Measurements from ENCODE around the gene HESX1. TPM values are rescaled to one million over a fixed set of nuclear protein-coding genes. Genes with fewer than 3 reads are reported as not detected.

Gene HESX1
- total and polyA plus RNA-seq, 2 donors from 2014 or later, result 0.79 to 2.1 TPM

- Histone ChIP-seq H3K9me3 (ENCODE audit: control insufficient read depth in 2 of 3, insufficient read depth in 1 of 3, low read length in 3 of 3) (no peaks in the 10 kb centered on the region), H3K9ac (ENCODE audit: low read length in 3 of 3) (no peak overlapping the region), H3K4me3 (ENCODE audit: low read length in 3 of 3) (no peak overlapping the region), H3K27me3 (ENCODE audit: control insufficient read depth, insufficient read depth, low read length) (no peaks in the 10 kb centered on the region), H3K36me3 (ENCODE audit: control insufficient read depth in 2 of 3, insufficient read depth in 3 of 3, low read length in 3 of 3) (no peaks in the 10 kb centered on the region), H3K27ac (ENCODE audit: low read depth in 2 of 2, low read length in 2 of 2) (peak overlapping the region; percentile 13 to 38), H3K4me1 (ENCODE audit: control insufficient read depth in 2 of 3, insufficient read depth in 2 of 3, low read depth in 1 of 3, low read length in 3 of 3) (peaks cover 32 to 52% (median 35%) of the 10 kb centered on the region in 3 donors)
- intact Hi-C loops (cut with DNase I), result no loop called here
- TF ChIP-seq CTCF (IDR thresholded peaks at IDR 0.05; ENCODE audit: borderline replicate concordance, extremely low read depth, insufficient read depth), result no peak
- no peak for FAIRE-seq
- peak in 1 of 5 donors; percentile 50 for DNase-seq
Measured at GRCh38 chr3:57158813-57159738, 40.7 kb downstream of the HESX1 start.

GRCh38 chr3:57158325-57158724 lies 41.5 kb downstream of the HESX1 start:
- H3K27ac ChIP-seq (ENCODE audit: low read depth in 2 of 2, low read length in 2 of 2), result no peak overlapping the region
- intact Hi-C loops (cut with DNase I), result no loop called here
- no peaks in the 10 kb centered on the region for H3K9me3 ChIP-seq (ENCODE audit: control insufficient read depth in 2 of 3, insufficient read depth in 1 of 3, low read length in 3 of 3)
- DNase-seq (peak in 2 of 5 donors; percentile 72 to 83), FAIRE-seq (no peak)
- H3K27me3 ChIP-seq (ENCODE audit: control insufficient read depth, insufficient read depth, low read length), result no peaks in the 10 kb centered on the region
- no peak overlapping the region for H3K4me3 ChIP-seq (ENCODE audit: low read length in 3 of 3)
- no peak overlapping the region for H3K9ac ChIP-seq (ENCODE audit: low read length in 3 of 3)
- H3K36me3 ChIP-seq (ENCODE audit: control insufficient read depth in 2 of 3, insufficient read depth in 3 of 3, low read length in 3 of 3), result no peaks in the 10 kb centered on the region
- peaks cover 30 to 52% (median 31%) of the 10 kb centered on the region in 3 donors for H3K4me1 ChIP-seq (ENCODE audit: control insufficient read depth in 2 of 3, insufficient read depth in 2 of 3, low read depth in 1 of 3, low read length in 3 of 3)
- TF ChIP-seq CTCF (IDR thresholded peaks at IDR 0.05; ENCODE audit: borderline replicate concordance, extremely low read depth, insufficient read depth), result no peak

- Histone ChIP-seq H3K9ac (ENCODE audit: low read length in 3 of 3) (peak overlapping the region in 1 of 3 donors; percentile 28), H3K9me3 (ENCODE audit: control insufficient read depth in 2 of 3, insufficient read depth in 1 of 3, low read length in 3 of 3) (no peaks in the 10 kb centered on the region), H3K27ac (ENCODE audit: low read depth in 2 of 2, low read length in 2 of 2) (no peak overlapping the region), H3K4me3 (ENCODE audit: low read length in 3 of 3) (peak overlapping the region in 1 of 3 donors; percentile 13), H3K4me1 (ENCODE audit: control insufficient read depth in 2 of 3, insufficient read depth in 2 of 3, low read depth in 1 of 3, low read length in 3 of 3) (peaks cover 25 to 54% (median 25%) of the 10 kb centered on the region in 3 donors), H3K36me3 (ENCODE audit: control insufficient read depth in 2 of 3, insufficient read depth in 3 of 3, low read length in 3 of 3) (no peaks in the 10 kb centered on the region), H3K27me3 (ENCODE audit: control insufficient read depth, insufficient read depth, low read length) (no peaks in the 10 kb centered on the region)
- intact Hi-C loops (cut with DNase I), result no loop called here
- no peak for TF ChIP-seq CTCF (IDR thresholded peaks at IDR 0.05; ENCODE audit: borderline replicate concordance, extremely low read depth, insufficient read depth)
- no peak for FAIRE-seq
- peak in 3 of 5 donors; percentile 56 to 90 (median 81) for DNase-seq
Measured at GRCh38 chr3:57157545-57157944, 42.2 kb downstream of the HESX1 start.
